Measurements from ENCODE around the gene PEX14.
A peak's percentile ranks its signal among the peaks of the same experiment; 100 is the strongest.

PEX14 gene

DNA sequence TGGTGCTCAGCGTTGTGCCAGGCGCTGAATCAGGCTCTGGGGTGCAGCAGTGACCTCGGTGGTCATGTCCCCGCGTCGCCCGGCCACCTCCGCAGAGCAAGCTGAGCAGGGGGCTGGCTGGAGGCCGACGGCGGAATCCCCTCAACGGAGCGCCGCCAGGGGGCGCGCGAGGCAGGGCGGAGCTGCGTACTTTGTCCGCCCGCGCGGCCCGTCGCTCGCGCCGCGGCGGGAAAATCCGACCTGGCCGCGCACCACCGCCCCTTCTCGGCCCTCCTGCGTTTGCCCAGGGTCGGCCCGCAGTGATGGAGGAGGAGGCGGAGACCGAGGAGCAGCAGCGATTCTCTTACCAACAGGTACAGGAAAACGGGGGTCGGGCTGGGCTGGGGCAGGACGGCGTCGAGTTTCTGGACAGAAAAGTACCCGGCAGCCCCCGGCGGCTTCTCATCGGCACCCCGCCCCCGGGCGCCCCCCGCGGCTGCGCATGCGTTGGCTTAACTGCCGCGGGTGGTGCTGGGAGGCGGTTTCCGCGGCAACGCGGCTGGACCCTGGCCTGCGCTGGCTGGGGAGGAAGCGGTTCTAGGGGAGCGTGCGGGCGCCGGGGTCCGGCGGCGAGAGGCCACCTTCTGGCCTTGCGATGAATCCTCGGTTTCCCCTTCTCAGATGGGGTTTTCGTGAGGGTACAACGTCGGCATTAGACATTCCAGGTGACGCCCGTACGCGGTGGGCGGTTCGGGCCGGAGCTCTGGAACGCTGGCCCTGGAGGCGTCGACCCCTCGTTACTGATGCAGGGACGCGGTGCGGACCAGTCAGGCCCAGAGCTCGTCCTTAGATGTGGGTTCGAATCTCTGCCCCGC is 44.3 kb upstream of the PEX14 start, which contains the start of gene CENPS:
CENPS (plus strand) TSS at position 218 of the 854 bp plus-strand sequence; CDS start at position 303, 85 bp downstream.
- H3K79me2 ChIP-seq (ENCODE audit: low read length): peaks cover 8% of the 10 kb centered on the region
- H3K36me3 ChIP-seq (replicated peaks; ENCODE audit: low read depth, low read length): no peaks in the 10 kb centered on the region
- H3K4me3 ChIP-seq (ENCODE audit: low read length): peak within 1 kb of the TSS; percentile 93
- TF ChIP-seq EZH2phosphoT487 (IDR thresholded peaks at IDR 0.05; ENCODE audit: low read depth) (no peak), CTCF (IDR thresholded peaks at IDR 0.05; ENCODE audit: low read depth, low read length) (peak; percentile 64)
- no peaks in the 10 kb centered on the region for H3K27me3 ChIP-seq (ENCODE audit: low read depth, low read length)
- H3K9me3 ChIP-seq (ENCODE audit: insufficient read depth, low read length): no peaks in the 10 kb centered on the region
- H2AFZ ChIP-seq (ENCODE audit: low read depth, low read length): peak within 1 kb of the TSS; percentile 41; the same call in 1 of the 2 replicates
- H3K4me1 ChIP-seq (ENCODE audit: low read length): peaks cover 33% of the 10 kb centered on the region
- no peaks in the 10 kb centered on the region for H4K20me1 ChIP-seq (ENCODE audit: insufficient read depth, low read length)
- peak within 1 kb of the TSS; percentile 82 for H3K9ac ChIP-seq (ENCODE audit: low read length)
- H3K27ac ChIP-seq (ENCODE audit: low read length): peak within 1 kb of the TSS; percentile 71
- H3K4me2 ChIP-seq (ENCODE audit: low read length): peak within 1 kb of the TSS; percentile 88

DNA sequence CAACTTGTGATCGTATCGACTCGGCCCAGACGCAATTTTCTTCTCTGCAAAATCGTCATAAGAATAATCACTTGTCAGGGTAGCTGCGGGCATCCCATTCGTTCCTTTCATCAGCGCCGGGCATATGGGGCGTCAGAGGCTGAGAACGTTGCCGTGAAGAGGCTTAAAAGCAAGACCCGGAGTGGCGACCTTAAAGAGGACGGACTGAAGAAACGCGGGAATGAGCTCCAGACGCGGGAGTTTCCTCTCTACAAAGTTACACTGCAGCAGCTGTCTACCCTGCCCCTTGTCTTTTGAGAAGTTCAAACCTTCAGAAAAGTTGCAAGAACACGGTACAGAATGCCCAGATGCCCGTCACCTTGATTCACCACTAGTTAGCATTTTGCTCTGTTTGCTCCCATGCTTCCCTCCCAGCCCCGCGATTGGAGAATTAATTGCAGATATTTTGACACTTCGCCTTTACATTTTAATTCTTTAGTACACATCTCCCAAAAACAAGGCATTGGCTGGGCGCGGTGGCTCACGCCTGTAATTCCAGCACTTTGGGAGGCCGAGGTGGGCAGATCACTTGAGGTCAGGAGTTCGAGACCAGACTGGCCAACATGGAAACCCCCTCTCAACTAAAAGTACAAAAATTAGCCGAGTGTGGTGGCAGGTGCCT is 43.5 kb upstream of the PEX14 start:
- peak overlapping the region; percentile 6 for H3K27ac ChIP-seq (ENCODE audit: low read length)
- H3K79me2 ChIP-seq (ENCODE audit: low read length): peaks cover 8% of the 10 kb centered on the region
- TF ChIP-seq CTCF (IDR thresholded peaks at IDR 0.05; ENCODE audit: low read depth, low read length): no peak
- no peak for TF ChIP-seq EZH2phosphoT487 (IDR thresholded peaks at IDR 0.05; ENCODE audit: low read depth)
- no peaks in the 10 kb centered on the region for H3K27me3 ChIP-seq (ENCODE audit: low read depth, low read length)
- H3K36me3 ChIP-seq (replicated peaks; ENCODE audit: low read depth, low read length): no peaks in the 10 kb centered on the region
- H3K4me1 ChIP-seq (ENCODE audit: low read length): peaks cover 33% of the 10 kb centered on the region
- H3K9me3 ChIP-seq (ENCODE audit: insufficient read depth, low read length): no peaks in the 10 kb centered on the region
- peak overlapping the region; percentile 82 for H3K9ac ChIP-seq (ENCODE audit: low read length)
- no peaks in the 10 kb centered on the region for H4K20me1 ChIP-seq (ENCODE audit: insufficient read depth, low read length)
- H3K4me3 ChIP-seq (ENCODE audit: low read length): peak overlapping the region; percentile 93
- peak overlapping the region; percentile 88 for H3K4me2 ChIP-seq (ENCODE audit: low read length)
- peak overlapping the region; percentile 41; the same call in 1 of the 2 replicates for H2AFZ ChIP-seq (ENCODE audit: low read depth, low read length)

- H3K9me3 ChIP-seq (ENCODE audit: insufficient read depth, low read length): no peaks in the 10 kb centered on the region
- H3K4me2 ChIP-seq (ENCODE audit: low read length): peak overlapping the region; percentile 51
- no peaks in the 10 kb centered on the region for H3K36me3 ChIP-seq (replicated peaks; ENCODE audit: low read depth, low read length)
- no peaks in the 10 kb centered on the region for H3K27me3 ChIP-seq (ENCODE audit: low read depth, low read length)
- H2AFZ ChIP-seq (ENCODE audit: low read depth, low read length): no peak overlapping the region
- H3K9ac ChIP-seq (ENCODE audit: low read length): no peak overlapping the region
- peaks cover 8% of the 10 kb centered on the region for H3K79me2 ChIP-seq (ENCODE audit: low read length)
- H3K4me3 ChIP-seq (ENCODE audit: low read length): no peak overlapping the region; the same call in 1 of the 2 replicates
- no peak overlapping the region for H3K27ac ChIP-seq (ENCODE audit: low read length)
- no peaks in the 10 kb centered on the region for H4K20me1 ChIP-seq (ENCODE audit: insufficient read depth, low read length)
- TF ChIP-seq CTCF (IDR thresholded peaks at IDR 0.05; ENCODE audit: low read depth, low read length) (no peak), EZH2phosphoT487 (IDR thresholded peaks at IDR 0.05; ENCODE audit: low read depth) (no peak)
- peaks cover 31% of the 10 kb centered on the region for H3K4me1 ChIP-seq (ENCODE audit: low read length)
Observed at GRCh38 chr1:10432910-10433700, 41.6 kb upstream of the PEX14 start.

Measured in OCI-LY3 (cell line).